ENCODE data around the gene AK3. TPM values are rescaled to one million over a fixed set of nuclear protein-coding genes. Genes with fewer than 3 reads are reported as not detected.
"Not testable (repeated sequence)": the region's sequence is repeated elsewhere in the genome, so short reads cannot be mapped to it uniquely, and the experiment has no call there.

The AK3 gene
- total RNA-seq, 1 donor from 2014 or later, result 40.4 TPM

GRCh38 chr9:4661165-4661564, 79.8 kb downstream of the AK3 start:
- no peak overlapping the region for H3K27ac ChIP-seq
- TF ChIP-seq CTCF (IDR thresholded peaks at IDR 0.05), result no peak
- H3K4me1 ChIP-seq, result peaks cover 54% of the 10 kb centered on the region
- intact Hi-C loops (cut with DNase I), result no loop called here
- no peaks in the 10 kb centered on the region for H3K36me3 ChIP-seq
- ATAC-seq (no peak), DNase-seq (no peak)
- H3K27me3 ChIP-seq (ENCODE audit: low read depth), result no peaks in the 10 kb centered on the region
- H3K4me3 ChIP-seq, result no peak overlapping the region
- H3K9me3 ChIP-seq, result no peaks in the 10 kb centered on the region

GRCh38 chr9:4660665-4661064, 80.3 kb downstream of the AK3 start:
- peaks cover 49% of the 10 kb centered on the region for H3K4me1 ChIP-seq
- H3K9me3 ChIP-seq; DNase-seq; ATAC-seq; H3K27me3 ChIP-seq (ENCODE audit: low read depth); H3K36me3 ChIP-seq; intact Hi-C loops (cut with DNase I); H3K4me3 ChIP-seq; H3K27ac ChIP-seq: not testable (repeated sequence)

Other genes with a start within 250 kb of the AK3 start
- 5.3 TPM for gene PLPP6, start 78.9 kb downstream of the AK3 start, total RNA-seq
- 16.3 TPM for gene SPATA6L, start 74.7 kb downstream of the AK3 start, total RNA-seq
- gene CDC37L1, start 61.6 kb downstream of the AK3 start, total RNA-seq, result 14.3 TPM
- 22.9 TPM for gene RCL1, start 51.7 kb upstream of the AK3 start, total RNA-seq
- 32.8 TPM for gene JAK2, start 244.1 kb upstream of the AK3 start, total RNA-seq

Data from lower lobe of right lung (tissue), 2 donors.